ENCODE results near the gene CYP2A7. TPM values are rescaled to one million over a fixed set of nuclear protein-coding genes. Genes with fewer than 3 reads are reported as not detected.

The CYP2A7 gene
- total and polyA plus RNA-seq, 2 of the 8 experiments (the other 6 are each of a cell fraction or from before 2014, with no cell fraction given), result 0.23 TPM; not detected in 1

- H3K4me1 ChIP-seq (replicated peaks in 1 of 4; ENCODE audit: control insufficient read depth in 3 of 4, insufficient read depth in 4 of 4, low read length in 3 of 4), result no peaks in the 10 kb centered on the region
- H3K56ac ChIP-seq (replicated peaks; ENCODE audit: insufficient read length, low read depth, low read length), result no peak overlapping the region
- H3K27ac ChIP-seq (ENCODE audit: low read depth, low read length), result no peak overlapping the region
- FAIRE-seq, result no peak
- H2AK5ac ChIP-seq (ENCODE audit: low read depth, low read length), result no peak overlapping the region
- no peaks in the 10 kb centered on the region for H3K79me2 ChIP-seq (ENCODE audit: control insufficient read depth in 1 of 2, insufficient read depth in 2 of 2, low read length in 2 of 2)
- POLR2A ChIA-PET (ENCODE audit: partially characterized antibody), result no interaction called here
- H4K91ac ChIP-seq (replicated peaks; ENCODE audit: insufficient read length, low read length), result no peak overlapping the region
- no peak overlapping the region for H3K4me3 ChIP-seq (ENCODE audit: extremely low read depth in 1 of 4, insufficient read depth in 2 of 4, low read depth in 3 of 4, low read length in 4 of 4)
- no peak for DNase-seq (ENCODE audit: low read depth in 1 of 2, low spot score in 2 of 2)
- H3K4me2 ChIP-seq (ENCODE audit: insufficient read depth in 1 of 2, low read depth in 2 of 2, low read length in 2 of 2), result no peak overlapping the region
- H3K79me1 ChIP-seq (ENCODE audit: low read depth, low read length), result no peaks in the 10 kb centered on the region
- no peak overlapping the region for H4K8ac ChIP-seq (ENCODE audit: extremely low read depth, insufficient read depth, low read length)
- CTCF ChIA-PET (ENCODE audit: partially characterized antibody), result interaction anchor here (0.6 to 0.7 kb wide), 2 partner anchors 41 to 150 kb away, joined by 3 read pairs; no protein-coding TSS in a partner anchor
- no peak overlapping the region for H3K18ac ChIP-seq (ENCODE audit: extremely low read depth, low read length)
- H2BK5ac ChIP-seq (ENCODE audit: low read depth, low read length), result no peak overlapping the region
- H4K5ac ChIP-seq (ENCODE audit: insufficient read length, low read depth, low read length), result no peak overlapping the region
- 91% methylated on average over 5 of the region's 5 CpGs; no CpG with 5 or more reads in 1 of the 2 experiments for WGBS, 2 experiments (ENCODE audit: extremely low coverage in 1 of 2, insufficient coverage in 1 of 2, insufficient read length in 1 of 2, insufficient replicate concordance in 2 of 2, low coverage in 1 of 2, low lambda C conversion rate in 2 of 2, missing lambda C conversion rate in 1 of 2)
- no peaks in the 10 kb centered on the region for H3K27me3 ChIP-seq (replicated peaks in 1 of 4; ENCODE audit: control insufficient read depth in 3 of 4, extremely low read depth in 1 of 4, insufficient read depth in 3 of 4, low read length in 3 of 4)
- no peaks in the 10 kb centered on the region for H3K36me3 ChIP-seq (ENCODE audit: control insufficient read depth in 2 of 4, insufficient read depth in 4 of 4, low read length in 3 of 4)
- H2BK12ac ChIP-seq (ENCODE audit: low read depth, low read length), result no peak overlapping the region
- no peak overlapping the region for H3K9ac ChIP-seq (replicated peaks in 1 of 4; ENCODE audit: extremely low read depth in 1 of 4, low read depth in 3 of 4, low read length in 3 of 4)
- H3K23me2 ChIP-seq (ENCODE audit: low read depth, low read length), result no peaks in the 10 kb centered on the region
- H2BK15ac ChIP-seq (ENCODE audit: low read length), result no peak overlapping the region
- H4K20me1 ChIP-seq (replicated peaks in 1 of 2; ENCODE audit: control insufficient read depth in 1 of 2, insufficient read depth in 2 of 2, low read length in 2 of 2), result no peaks in the 10 kb centered on the region
- no peak overlapping the region for H3K4ac ChIP-seq (replicated peaks; ENCODE audit: insufficient read length, low read depth, low read length)
- H2AFZ ChIP-seq (ENCODE audit: low read length), result no peak overlapping the region
- no peak overlapping the region for H2BK20ac ChIP-seq (ENCODE audit: low read length)
- H3K23ac ChIP-seq (ENCODE audit: insufficient read length), result no peak overlapping the region
- no peak for TF ChIP-seq SP4 (IDR thresholded peaks at IDR 0.05; ENCODE audit: low read length)
- TF ChIP-seq CHD2 (IDR thresholded peaks at IDR 0.05; ENCODE audit: low read length), result no peak
- H3K14ac ChIP-seq (ENCODE audit: insufficient read length), result no peak overlapping the region
- no peaks in the 10 kb centered on the region for H3K9me3 ChIP-seq (ENCODE audit: insufficient read depth in 2 of 2, low read depth in 1 of 2, low read length in 1 of 2)
- H2BK120ac ChIP-seq (replicated peaks; ENCODE audit: low read depth, low read length), result no peak overlapping the region
These were observed 14.4 kb upstream of the CYP2A7 start for GRCh38 chr19:40896418-40896796.
